NCI-H1417 treated with DMSO at 0.1 percent for 48 hours (cell line): ENCODE results near the gene NOL6.
A peak's percentile ranks its signal among the peaks of the same experiment; 100 is the strongest.
"Not testable (repeated sequence)": the region's sequence is repeated elsewhere in the genome, so short reads cannot be mapped to it uniquely, and the experiment has no call there.

Experiments used
- DNase-seq: peaks from one replicate; lab custom pipeline; 2025; lab: John Stamatoyannopoulos, UW

Gene NOL6, protein sequence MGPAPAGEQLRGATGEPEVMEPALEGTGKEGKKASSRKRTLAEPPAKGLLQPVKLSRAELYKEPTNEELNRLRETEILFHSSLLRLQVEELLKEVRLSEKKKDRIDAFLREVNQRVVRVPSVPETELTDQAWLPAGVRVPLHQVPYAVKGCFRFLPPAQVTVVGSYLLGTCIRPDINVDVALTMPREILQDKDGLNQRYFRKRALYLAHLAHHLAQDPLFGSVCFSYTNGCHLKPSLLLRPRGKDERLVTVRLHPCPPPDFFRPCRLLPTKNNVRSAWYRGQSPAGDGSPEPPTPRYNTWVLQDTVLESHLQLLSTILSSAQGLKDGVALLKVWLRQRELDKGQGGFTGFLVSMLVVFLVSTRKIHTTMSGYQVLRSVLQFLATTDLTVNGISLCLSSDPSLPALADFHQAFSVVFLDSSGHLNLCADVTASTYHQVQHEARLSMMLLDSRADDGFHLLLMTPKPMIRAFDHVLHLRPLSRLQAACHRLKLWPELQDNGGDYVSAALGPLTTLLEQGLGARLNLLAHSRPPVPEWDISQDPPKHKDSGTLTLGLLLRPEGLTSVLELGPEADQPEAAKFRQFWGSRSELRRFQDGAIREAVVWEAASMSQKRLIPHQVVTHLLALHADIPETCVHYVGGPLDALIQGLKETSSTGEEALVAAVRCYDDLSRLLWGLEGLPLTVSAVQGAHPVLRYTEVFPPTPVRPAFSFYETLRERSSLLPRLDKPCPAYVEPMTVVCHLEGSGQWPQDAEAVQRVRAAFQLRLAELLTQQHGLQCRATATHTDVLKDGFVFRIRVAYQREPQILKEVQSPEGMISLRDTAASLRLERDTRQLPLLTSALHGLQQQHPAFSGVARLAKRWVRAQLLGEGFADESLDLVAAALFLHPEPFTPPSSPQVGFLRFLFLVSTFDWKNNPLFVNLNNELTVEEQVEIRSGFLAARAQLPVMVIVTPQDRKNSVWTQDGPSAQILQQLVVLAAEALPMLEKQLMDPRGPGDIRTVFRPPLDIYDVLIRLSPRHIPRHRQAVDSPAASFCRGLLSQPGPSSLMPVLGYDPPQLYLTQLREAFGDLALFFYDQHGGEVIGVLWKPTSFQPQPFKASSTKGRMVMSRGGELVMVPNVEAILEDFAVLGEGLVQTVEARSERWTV

DNA sequence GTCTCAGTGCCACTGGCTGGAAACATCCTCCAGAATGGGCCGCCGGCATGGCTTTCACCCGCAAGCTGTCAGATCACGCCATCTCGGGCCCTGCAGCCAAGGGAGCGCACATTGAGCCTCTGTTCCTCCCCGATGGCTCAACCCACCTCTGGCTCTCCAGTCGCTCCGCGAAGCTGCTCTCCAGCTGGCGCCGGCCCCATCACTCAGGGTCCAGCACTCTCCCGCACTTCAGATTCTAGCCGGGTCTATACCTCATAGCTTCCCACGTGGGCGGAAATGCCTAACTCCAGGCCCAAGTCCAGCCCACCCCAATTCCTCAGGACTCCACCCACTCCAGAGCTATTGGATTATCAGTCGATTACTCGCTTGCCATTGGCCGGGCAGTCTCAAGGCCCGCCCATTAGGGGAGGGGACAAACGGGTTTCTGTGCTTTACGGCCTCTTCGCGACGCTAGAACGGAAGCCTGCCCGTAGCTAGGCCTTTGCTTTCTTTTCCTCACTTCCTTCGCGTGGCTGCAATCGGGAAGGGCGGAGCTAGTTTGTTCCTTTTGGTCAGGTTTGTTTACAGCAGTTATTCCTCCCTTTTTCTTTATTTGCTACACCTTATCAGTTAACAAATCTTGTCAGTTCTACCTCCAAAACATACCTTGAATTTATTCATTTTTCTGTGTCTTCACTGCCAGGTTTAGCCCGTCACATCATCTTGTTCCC is at the start of gene NOL6:
Gene NOL6, minus strand, starts transcription at position 282 of the 710 bp plus-strand sequence. Its CDS starts 82 bp downstream, at position 200.
- DNase-seq = peak; percentile 68

DNA sequence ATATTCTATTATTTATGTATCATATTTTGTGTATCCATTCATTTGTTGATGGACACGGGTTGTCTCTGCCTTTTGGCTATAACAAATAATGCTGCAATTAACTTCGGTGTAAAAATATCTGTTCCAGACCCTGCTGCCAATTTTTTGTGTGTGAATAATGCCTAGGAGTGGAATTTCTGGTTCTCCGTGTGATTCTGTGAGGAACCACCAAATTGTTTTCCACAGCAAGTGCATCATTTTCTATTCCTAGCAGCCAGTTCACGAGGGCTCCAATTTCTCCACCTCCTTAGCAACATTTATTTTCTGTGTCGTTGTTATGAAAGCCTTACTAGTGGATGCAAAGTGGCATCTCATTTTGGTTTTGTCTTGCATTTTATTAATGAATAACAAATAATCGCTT is 48.1 kb upstream of the NOL6 start:
- not testable (repeated sequence) for DNase-seq

DNA sequence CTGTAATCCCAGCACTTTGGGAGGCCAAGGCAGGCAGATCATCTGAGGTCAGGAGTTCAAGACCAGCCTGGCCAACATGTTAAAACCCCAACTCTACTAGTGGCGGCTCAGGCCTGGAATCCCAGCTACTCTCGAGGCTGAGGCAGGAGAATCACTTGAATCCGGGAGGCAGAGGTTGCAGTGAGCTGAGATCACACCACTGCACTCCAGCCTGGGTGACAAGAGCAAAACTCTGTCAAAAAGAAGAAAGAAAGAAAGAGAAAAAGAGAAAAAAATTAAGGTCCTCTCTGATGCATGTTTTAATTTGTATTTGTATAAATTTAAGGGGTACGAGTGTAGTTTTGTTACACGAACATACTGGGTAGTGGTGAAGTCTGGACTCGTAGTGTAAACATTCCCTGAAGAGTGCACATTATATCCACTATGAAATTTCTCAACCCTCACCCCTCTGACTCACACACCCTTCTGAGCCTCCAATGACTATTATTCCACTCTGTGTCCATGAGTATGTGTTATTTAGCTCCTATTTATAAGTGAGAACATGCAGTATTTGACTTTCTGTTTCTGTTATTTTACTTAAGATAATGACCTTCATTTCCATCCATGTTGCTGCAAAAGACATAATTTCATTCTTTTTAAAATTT is 44.3 kb upstream of the NOL6 start:
- DNase-seq = not testable (repeated sequence)

DNA sequence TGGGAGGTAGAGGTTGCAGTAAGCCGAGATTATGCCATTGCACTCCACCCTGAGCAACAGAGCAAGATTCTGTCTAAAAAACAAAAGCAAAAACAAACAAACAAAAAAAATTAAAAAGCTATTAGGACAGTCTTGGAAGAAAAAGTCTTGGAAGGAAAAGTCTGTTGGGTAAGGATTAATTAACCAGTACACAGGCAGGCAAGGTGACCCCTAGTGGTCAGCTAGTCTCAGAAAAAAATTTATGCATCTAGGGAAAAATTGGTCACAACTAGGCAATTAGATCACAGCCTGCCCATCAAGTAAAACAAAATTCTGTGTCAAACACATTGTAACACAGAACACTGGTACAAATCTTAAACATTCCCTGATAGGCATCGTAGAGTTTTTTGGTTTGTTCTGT is 43.6 kb upstream of the NOL6 start:
- DNase-seq = no peak

DNA sequence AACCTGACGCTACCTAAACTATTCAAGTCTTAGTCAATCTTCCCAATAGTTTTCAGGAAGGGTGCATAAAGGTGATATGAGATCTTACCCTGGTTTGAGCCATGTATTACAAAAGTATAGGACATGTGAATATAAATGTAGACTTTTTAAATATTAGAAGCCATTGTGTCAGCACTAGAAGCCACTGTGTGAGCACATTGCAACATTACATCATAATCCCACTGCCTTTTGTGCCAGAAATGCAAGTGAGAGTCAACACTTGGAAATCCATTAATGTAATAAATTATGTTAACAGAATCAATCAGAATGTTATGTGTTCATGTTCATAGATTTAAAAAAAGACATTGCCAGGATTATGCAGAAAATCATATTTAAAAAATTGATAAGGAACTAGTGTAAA is 42.7 kb upstream of the NOL6 start:
- DNase-seq = not testable (repeated sequence)

DNA sequence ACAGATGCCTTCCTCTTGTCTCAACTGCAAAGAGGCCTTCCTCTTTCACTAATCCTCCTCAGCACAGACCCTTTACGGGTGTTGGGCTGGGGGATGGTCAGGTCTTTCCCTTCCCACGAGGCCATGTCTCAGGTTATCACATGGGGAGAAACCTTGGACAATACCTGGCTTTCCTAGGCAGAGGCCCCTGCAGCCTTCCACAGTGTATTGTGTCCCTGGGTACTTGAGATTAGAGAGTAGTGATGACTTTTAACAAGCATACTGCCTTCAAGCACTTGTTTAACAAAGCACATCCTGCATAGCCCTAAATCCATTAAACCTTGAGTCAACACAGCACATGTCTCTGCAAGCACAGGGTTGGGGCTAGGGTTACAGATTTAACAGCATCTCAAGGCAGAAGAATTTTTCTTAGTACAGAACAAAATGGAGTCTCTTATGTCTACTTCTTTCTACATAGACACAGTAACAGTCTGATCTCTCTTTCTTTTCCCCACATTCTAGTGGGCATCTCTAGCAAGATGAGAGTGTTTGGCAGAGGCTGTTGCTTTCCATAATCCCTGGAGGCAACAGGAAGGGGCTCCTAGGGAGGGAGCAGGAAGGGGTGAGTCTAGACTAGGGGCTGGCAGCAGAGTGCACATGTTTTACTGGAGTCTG is 41.7 kb upstream of the NOL6 start:
- not testable (repeated sequence) for DNase-seq

DNA sequence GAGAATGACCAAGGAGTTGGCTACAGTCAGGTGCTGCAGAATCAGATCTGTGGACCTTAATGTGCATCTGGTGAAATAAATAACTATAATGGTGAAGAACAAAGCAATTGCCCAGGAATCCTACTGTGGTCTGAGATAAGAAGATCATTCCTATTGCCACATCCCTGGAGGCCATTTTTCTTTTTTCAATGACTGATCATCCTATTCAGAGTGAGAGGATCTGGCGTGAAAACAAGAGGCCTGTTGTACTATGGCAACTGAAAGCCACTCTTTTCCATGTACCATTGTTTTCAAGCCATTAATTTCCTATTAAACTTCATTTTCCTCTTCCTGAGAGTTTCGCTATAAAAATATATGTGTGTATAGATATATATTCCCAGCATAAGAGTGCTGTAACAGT is 38.8 kb upstream of the NOL6 start:
- DNase-seq = not testable (repeated sequence)

DNA sequence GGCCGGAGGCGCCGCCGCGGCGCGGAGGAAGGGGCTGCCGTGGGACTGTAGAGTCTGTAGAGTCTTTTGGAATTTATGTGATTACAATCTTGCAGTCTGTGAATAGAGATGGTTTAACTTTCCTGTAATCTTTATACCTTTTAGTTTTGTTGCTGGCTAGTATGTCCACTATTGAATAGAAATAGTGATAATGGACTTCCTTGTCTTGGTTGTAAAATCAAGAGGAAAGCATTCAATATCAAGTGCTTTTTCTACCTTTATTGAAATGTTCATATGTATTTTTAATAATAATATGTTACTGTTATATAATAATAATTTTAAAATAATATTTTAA is 37.4 kb upstream of the NOL6 start:
- peak; percentile 8 for DNase-seq

DNA sequence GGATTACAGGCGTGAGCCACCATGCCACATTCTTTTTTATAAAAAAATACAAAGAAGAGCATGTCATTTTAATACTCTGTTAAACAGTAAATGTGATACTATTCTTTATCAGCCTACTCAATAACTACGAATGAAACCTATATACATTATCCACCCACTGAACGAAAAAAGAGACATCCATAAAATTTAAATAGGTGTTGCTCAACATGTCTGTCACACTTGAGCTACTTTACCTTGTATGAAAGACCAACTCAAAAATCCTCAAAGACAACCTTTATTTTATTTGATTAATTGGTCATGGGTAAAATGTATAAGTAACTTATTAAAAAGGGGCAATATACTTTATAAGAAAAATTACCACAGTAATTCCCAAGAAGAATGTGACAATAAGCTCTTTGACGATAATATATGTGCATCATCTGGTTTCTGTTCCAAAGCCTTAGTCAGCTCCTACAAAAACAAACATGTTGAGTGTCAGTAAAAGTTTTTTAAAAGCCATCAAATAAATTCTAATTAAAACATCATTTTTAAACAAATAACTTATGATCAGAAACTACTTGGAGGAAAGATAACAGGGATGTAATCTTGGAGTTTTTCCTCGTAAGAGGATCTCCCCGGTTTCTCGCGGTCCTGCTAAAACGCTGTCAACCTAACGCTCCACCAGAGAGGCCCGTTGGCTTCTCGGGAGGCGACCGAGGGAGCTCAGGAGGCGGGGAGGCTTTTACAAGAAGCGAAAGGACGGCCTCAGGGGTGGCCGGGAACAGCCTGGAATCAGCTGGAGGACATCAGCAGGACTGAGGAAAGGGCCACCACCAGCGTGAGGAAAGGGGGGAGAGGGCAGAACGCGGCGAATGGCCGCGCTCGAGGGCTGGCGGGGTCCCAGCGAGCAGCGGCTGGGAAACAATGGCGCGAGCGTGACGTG is 36.8 kb upstream of the NOL6 start:
- DNase-seq = no peak

DNA sequence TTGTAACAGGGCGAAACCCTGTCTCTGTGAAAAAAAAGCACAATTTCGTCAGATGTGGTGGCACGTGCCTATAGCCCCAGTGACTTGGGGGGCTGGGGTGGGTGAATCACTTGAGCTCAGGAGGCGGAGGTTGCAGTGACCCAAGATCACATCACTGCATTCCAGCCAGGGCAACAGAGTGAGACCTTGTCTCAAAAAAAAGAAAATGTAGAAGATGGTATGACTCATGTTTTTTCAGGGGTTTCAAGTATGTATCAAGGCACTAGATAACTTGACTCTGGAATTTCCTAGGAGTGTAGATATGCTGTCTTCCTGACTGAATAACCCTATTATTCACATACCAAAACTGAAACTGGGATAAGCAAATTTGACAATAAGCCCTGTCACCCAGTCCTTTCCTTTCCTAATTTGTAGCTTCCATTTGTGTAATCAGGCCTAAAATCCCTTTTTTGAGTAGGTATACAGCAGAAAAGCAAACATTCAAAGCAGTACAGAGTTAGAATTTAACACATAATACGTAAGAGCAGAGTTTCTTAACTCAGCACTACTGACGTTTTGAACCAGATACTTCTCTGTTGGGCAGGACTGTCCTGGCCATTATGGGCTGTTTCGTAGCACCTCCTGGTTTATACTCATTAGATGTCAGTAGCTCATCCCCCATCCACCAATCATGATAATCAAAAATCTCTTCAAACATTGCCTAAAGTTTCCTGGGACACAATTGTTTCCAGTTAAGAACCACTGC is 33.1 kb upstream of the NOL6 start:
- no peak for DNase-seq

DNA sequence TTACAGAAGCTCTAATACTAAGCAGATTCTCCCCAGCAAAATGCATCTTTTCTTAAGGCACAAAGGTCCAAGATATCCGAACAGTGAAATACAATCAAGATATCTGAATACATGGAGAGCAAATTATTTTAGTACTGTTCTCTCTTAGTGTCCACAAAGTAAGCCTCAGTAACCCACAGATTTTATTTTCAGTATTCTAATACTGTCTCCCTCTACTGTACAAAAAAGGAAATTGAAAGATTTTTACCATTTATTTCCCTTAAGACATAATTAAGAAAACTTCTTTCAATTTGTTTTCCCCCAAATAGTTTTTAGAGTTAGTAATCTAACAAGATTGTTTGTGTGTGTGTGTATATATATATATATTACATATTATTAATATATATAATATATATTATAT is 24.7 kb upstream of the NOL6 start:
- no peak for DNase-seq

DNA sequence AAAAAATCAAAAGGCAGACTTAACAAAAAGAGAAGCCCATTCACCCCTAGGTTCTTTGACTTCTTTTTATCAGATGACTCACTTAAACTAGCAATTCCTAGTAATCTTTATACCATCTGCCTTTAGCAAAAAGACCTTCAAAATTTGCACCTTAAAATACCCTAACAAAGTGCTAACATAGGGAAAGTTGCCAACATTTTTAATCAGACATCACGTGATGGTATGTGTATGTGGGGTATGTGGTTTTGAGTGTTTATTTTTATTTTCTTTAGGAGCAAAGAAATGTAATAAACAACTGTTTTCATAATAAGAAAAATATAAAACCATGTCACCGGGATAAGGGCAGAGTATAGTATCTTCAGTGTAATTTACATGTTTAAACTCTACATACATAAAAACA is 20.1 kb upstream of the NOL6 start:
- not testable (repeated sequence) for DNase-seq

DNA sequence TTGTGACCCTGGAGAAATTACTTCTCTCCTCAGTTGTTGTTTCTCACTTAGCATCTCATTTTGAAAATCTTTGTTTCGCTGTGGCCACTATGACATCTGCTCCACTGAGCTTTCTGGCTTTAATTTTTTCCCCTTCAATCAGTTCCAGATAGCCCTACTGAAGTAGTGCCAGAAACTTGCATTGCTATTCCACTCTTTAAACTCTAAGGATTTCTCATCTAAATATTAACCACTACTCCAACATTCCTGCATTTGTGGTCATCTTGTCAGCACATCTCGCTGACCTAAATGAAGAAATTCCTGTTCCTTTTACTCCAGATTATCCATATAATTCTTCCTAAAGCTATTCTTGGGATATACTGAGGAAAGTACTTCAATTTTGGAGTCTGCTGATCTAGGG is 15.3 kb upstream of the NOL6 start:
- no peak for DNase-seq

DNA sequence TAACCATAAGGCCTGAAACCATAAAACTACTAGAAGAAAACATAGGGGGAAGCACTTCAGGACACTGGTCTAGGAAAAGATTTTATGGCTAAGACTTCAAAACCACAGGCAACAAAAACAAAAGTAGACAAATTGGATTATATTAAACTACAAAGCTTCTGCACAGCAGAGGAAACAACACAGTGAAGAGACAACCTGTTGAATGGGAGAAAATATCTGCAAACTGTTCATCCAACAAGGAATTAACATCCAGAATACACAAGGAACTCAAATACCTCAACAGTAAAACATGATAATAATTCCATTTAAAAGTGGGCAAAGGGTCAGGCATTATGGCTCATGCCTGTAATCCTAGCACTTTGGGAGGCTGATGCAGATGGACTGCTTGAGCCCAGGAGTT is 11.6 kb upstream of the NOL6 start:
- DNase-seq = not testable (repeated sequence)

DNA sequence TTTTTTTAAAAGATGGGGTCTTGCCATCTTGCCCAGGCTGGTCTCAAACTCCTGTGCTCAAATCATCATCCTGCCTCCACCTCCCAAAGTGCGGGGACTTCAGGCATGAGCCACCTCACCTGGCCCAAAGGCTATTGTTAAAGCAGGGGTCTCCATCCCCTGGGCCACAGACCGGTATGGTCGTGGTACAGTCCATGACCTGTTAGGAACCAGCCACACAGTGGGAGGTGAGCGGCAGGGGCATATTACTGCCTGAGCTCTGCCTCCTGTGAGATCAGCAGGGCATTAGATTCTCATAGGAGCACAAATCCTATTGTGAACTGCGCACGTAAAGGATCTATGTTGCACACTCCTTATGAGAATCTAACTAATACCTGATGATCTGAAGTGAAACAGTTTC is 7.3 kb upstream of the NOL6 start:
- DNase-seq = no peak

DNA sequence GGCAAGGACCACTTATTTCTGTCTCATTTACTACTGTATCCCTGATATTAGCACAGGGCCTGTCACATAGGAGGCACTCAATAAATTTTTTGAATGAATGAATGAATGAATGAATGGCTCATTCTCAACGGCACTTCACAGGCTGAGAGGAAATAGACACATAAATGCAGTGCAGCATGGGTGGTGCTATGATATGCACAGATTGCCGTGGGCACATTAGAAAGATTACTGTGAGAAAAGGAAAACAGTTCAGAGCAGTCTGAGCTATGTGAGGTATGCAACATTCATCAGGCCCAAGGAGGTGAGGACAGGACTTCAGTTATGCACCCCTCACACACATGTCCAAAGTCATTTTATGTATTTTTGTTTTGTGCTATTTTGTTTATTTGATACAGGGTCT is 6.4 kb upstream of the NOL6 start:
- DNase-seq = no peak

DNA sequence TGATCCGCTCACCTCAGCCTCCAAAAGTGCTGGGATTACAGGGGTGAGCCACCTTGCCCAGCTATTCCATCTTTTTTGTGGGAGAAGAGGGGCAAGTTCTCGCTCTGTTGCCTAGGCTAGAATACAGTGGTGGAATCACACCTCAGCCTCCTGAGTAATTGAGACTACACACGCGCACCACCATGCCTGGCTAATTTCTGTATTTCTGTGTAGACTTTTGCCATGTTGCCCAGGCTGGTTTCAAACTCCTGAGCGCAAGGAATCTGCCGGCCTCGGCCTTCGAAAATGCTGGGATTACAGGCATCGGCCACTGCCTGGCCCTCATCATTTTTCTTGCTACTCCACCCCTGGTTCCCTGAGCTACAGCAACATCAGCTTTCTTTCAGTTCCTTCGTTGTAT is 2.8 kb upstream of the NOL6 start:
- no peak for DNase-seq

DNA sequence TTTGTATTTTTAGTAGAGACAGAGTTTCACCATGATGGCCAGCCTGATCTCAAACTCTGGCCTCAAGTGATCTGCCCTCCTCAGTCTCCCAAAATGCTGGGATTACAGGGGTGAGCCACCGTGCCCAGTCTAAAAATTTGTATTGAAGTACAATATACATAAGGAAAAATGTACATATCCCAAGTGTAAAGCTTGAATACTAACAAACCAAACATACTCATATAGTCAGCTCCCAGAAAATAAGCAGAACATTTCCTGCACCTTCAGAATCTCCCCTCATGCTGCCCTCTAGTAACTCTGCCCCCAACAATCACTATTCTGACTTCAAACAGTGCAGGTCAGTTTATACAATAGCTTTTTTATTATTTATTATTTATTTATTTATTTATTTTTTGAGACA is 1.6 kb upstream of the NOL6 start:
- no peak for DNase-seq
